Muscle layer of duodenum (tissue), 2 donors: ENCODE measurements around the gene REEP6.

ENCODE experiments used
- H3K27ac ChIP-seq: one replicate; pipeline ENCODE4 v1.7.0; 2013; ENCODE audit warnings: mild to moderate bottlenecking, low read length
- H3K27me3 ChIP-seq: one replicate; pipeline ENCODE4 v1.7.0; 2013; ENCODE audit warnings: low read depth, mild to moderate bottlenecking, control low read depth, low read length
- H3K36me3 ChIP-seq, 2 donors: one replicate each; pipeline ENCODE4 v1.7.0; 2013; ENCODE audit warnings: low read length in 2 of 2, control low read depth in 1 of 2, mild to moderate bottlenecking in 1 of 2; ENCODE audit not compliant: insufficient read depth in 2 of 2, control insufficient read depth in 1 of 2
- H3K4me1 ChIP-seq, 2 donors: one replicate each; pipeline ENCODE4 v1.7.0; 2013; ENCODE audit warnings: low read length in 2 of 2, mild to moderate bottlenecking in 2 of 2, control low read depth in 1 of 2, moderate library complexity in 1 of 2; ENCODE audit not compliant: insufficient read depth in 2 of 2, control insufficient read depth in 1 of 2
- H3K4me3 ChIP-seq, 2 donors: one replicate each; pipeline ENCODE4 v1.7.0; 2013; ENCODE audit warnings: low read length in 2 of 2, low read depth in 1 of 2, mild to moderate bottlenecking in 1 of 2
- H3K9me3 ChIP-seq, 2 donors: one replicate each; pipeline ENCODE4 v1.7.0; 2013; ENCODE audit warnings: low read length in 2 of 2, control low read depth in 1 of 2, mild to moderate bottlenecking in 1 of 2; ENCODE audit not compliant: control insufficient read depth in 1 of 2
- donor health status: healthy.

REEP6 gene

GRCh38 chr19:1450735-1451731 is 39.9 kb upstream of the REEP6 start:
- Histone ChIP-seq H3K27me3 (peaks cover 56% of the 10 kb centered on the region), H3K27ac (no peak overlapping the region), H3K36me3 (no peaks in the 10 kb centered on the region), H3K4me3 (no peak overlapping the region), H3K9me3 (no peaks in the 10 kb centered on the region), H3K4me1 (peaks cover 0 to 38% of the 10 kb centered on the region in 2 donors)

DNA sequence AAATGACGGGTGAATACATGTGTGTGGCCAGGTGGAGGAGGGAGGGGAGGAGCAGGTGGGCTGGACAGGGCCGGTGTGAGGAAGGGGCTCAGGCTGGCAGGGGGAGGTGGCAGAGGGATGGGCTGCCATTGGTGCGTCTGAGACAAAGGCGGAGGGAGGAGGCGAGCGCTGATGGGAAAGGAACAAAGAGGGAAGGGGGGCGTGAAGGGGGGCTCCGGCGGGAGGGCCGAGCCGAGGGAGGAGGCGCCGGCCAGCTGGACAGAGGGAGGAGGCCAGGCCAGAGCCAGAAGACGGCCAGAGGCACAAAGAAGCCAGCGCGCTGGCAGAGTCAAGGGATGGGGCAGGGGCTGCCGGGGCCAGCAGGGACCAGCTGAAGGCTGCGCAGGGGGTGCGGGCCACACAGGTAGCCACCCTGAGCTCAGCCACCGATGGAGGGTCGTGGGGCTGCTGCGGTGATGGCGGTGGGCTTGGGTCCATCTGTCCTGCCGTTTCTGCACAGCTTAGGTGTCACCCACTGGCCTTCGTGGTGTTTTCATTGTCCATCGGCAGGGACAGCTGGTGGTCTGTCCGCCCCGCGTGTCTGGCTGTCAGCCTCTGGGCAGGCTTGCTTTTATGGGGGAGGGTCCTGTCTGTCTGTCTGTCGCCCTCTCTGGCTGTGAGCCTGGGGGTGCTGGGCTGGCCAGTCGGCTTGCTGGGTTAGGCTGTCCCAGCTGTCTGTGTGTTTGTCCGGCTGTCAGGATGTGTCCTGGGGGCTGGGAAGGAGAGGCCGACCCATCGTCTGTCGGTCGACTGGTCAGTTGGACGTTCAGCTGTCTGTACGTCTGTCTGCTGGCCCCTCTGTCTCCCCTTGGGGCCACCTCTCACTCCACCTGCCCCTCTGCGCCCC is 38.8 kb upstream of the REEP6 start:
- Histone ChIP-seq H3K9me3 (no peaks in the 10 kb centered on the region), H3K27ac (no peak overlapping the region), H3K27me3 (peaks cover 59% of the 10 kb centered on the region), H3K36me3 (no peaks in the 10 kb centered on the region), H3K4me1 (peaks cover 0 to 38% of the 10 kb centered on the region in 2 donors), H3K4me3 (no peak overlapping the region)

- Histone ChIP-seq H3K4me3 (no peak overlapping the region), H3K9me3 (no peaks in the 10 kb centered on the region), H3K36me3 (no peaks in the 10 kb centered on the region), H3K27me3 (peaks cover 56% of the 10 kb centered on the region), H3K27ac (no peak overlapping the region), H3K4me1 (peaks cover 0 to 38% of the 10 kb centered on the region in 2 donors)
Measured at GRCh38 chr19:1452802-1453524, 38.0 kb upstream of the REEP6 start.

DNA sequence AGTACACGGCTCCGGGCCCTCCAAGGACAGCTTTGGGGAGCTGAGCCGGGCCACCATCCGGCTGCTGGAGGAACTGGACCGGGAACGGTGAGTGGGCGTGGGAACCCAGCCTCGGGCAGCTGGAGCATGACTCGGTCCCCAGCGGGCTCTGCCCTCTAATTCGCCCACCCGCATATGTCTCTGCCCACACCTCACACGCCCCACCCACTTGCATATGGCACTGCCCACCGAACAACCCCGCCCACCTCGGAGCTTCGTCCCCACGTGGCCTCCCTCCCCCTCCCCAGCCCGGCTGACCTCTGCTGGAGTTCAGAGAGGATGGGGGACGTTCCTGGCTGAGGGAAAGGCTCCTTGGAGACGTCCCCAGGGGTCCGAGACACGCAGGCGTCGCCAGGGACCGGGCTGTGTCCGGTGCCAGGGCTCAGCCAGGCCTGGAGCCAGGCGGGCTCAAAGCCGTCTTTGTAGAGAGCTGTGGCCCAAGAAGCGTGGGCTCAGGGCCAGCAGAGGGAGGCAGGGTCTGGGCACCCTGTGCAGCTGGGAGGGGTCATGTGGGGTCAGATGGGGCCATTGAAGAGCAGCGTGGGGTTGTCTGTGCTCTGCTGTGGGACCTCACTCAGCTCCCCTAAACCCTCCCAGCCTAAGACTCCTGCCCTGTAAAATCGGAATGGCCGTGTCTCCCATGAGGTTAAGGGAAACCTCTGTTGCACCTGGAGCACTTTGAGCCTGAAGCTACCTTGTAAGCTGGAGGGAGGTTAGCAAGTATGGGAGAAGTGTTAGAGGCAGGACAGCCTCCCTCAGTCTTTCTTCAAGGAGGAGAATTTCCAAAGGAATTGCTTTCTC is 37.2 kb upstream of the REEP6 start:
- Histone ChIP-seq H3K27ac (no peak overlapping the region), H3K27me3 (peaks cover 55% of the 10 kb centered on the region), H3K36me3 (no peaks in the 10 kb centered on the region), H3K4me3 (no peak overlapping the region), H3K4me1 (peaks cover 0 to 38% of the 10 kb centered on the region in 2 donors), H3K9me3 (no peaks in the 10 kb centered on the region)

- no peak overlapping the region for H3K4me3 ChIP-seq
- H3K27me3 ChIP-seq = peaks cover 45% of the 10 kb centered on the region
- H3K9me3 ChIP-seq = no peaks in the 10 kb centered on the region
- peaks cover 0 to 4% of the 10 kb centered on the region in 2 donors for H3K36me3 ChIP-seq
- H3K4me1 ChIP-seq = peaks cover 0 to 34% of the 10 kb centered on the region in 2 donors
- no peak overlapping the region for H3K27ac ChIP-seq
Measured at GRCh38 chr19:1455002-1455335, 36.0 kb upstream of the REEP6 start.

GRCh38 chr19:1455336-1456120 is 35.5 kb upstream of the REEP6 start:
- Histone ChIP-seq H3K27ac (no peak overlapping the region), H3K4me1 (peaks cover 0 to 30% of the 10 kb centered on the region in 2 donors), H3K9me3 (no peaks in the 10 kb centered on the region), H3K4me3 (no peak overlapping the region), H3K36me3 (peaks cover 0 to 9% of the 10 kb centered on the region in 2 donors), H3K27me3 (peaks cover 40% of the 10 kb centered on the region)

DNA sequence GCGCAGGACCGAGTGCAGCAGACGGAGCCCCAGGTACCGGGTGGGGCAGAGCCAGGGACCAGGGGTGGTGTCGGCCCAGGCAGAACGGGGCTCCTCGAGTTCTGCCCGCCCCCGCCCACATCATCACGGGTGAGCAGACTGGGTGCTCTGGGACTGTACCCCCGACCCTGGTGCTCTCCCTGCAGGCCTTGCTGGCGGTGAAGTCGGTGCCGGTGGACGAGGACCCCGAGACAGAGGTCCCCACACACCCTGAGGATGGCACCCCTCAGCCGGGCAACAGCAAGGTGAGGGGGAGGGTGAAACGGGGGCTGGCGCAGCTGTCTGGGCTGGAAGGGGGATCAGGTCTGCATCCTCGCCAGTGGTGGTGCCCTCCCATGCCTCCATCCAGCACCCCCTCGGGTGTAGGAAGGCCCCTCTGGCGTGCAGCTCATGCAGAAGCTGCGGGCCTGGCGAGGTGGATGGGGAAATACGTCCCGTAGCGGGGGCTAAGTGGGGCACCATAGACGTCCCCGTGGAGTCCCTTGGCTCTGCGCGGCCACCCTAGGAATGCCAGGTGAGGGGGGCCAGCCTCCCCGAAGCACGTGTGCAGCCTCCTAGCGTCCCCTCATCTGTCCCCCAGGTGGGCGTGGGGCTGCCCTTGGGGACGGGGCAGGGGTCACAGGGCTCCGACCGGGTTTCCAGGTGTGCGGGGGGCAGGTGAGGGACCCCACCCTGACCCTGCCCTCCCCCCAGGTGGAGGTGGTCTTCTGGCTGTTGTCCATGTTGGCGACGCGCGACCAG is 34.7 kb upstream of the REEP6 start:
- Histone ChIP-seq H3K27ac (no peak overlapping the region), H3K27me3 (peaks cover 32% of the 10 kb centered on the region), H3K36me3 (peaks cover 0 to 15% of the 10 kb centered on the region in 2 donors), H3K4me3 (no peak overlapping the region), H3K4me1 (peaks cover 0 to 30% of the 10 kb centered on the region in 2 donors), H3K9me3 (no peaks in the 10 kb centered on the region)

GRCh38 chr19:1457031-1457739 is 33.8 kb upstream of the REEP6 start:
- Histone ChIP-seq H3K4me3 (no peak overlapping the region), H3K9me3 (no peaks in the 10 kb centered on the region), H3K4me1 (peaks cover 0 to 30% of the 10 kb centered on the region in 2 donors), H3K27ac (no peak overlapping the region), H3K36me3 (peaks cover 0 to 15% of the 10 kb centered on the region in 2 donors), H3K27me3 (peaks cover 24% of the 10 kb centered on the region)

GRCh38 chr19:1457892-1458291 is 33.1 kb upstream of the REEP6 start:
- Histone ChIP-seq H3K4me3 (no peak overlapping the region), H3K9me3 (no peaks in the 10 kb centered on the region), H3K36me3 (peaks cover 0 to 15% of the 10 kb centered on the region in 2 donors), H3K27me3 (peaks cover 17% of the 10 kb centered on the region), H3K4me1 (peaks cover 0 to 27% of the 10 kb centered on the region in 2 donors), H3K27ac (no peak overlapping the region)
